ENCODE data around the gene ZNF679. TPM values are rescaled to one million over a fixed set of nuclear protein-coding genes. Genes with fewer than 3 reads are reported as not detected.

The ZNF679 gene
- polyA plus RNA-seq, 3 donors: not detected

GRCh38 chr7:64308016-64308270 is 79.7 kb downstream of the ZNF679 start:
- WGBS (ENCODE audit: insufficient coverage): 100% methylated on average over 2 of the region's 7 CpGs
- DNase-seq: no peak
- TF ChIP-seq, protein P1, sequence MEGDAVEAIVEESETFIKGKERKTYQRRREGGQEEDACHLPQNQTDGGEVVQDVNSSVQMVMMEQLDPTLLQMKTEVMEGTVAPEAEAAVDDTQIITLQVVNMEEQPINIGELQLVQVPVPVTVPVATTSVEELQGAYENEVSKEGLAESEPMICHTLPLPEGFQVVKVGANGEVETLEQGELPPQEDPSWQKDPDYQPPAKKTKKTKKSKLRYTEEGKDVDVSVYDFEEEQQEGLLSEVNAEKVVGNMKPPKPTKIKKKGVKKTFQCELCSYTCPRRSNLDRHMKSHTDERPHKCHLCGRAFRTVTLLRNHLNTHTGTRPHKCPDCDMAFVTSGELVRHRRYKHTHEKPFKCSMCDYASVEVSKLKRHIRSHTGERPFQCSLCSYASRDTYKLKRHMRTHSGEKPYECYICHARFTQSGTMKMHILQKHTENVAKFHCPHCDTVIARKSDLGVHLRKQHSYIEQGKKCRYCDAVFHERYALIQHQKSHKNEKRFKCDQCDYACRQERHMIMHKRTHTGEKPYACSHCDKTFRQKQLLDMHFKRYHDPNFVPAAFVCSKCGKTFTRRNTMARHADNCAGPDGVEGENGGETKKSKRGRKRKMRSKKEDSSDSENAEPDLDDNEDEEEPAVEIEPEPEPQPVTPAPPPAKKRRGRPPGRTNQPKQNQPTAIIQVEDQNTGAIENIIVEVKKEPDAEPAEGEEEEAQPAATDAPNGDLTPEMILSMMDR (IDR thresholded peaks at IDR 0.05): no peak

GRCh38 chr7:64310426-64310825 is 82.2 kb downstream of the ZNF679 start:
- Mint-ChIP-seq H3K9me3 (peaks cover 0 to 3% (median 2%) of the 10 kb centered on the region in 7 donors), H3K27me3 (ENCODE audit: low read depth in 3 of 3) (peaks cover 0 to 3% (median 1%) of the 10 kb centered on the region in 3 donors), H3K4me3 (no peak overlapping the region), H3K27ac (no peak overlapping the region), H3K4me1 (peaks cover 42% of the 10 kb centered on the region), H3K36me3 (no peaks in the 10 kb centered on the region)
- Histone ChIP-seq H3K4me1 (ENCODE audit: control insufficient read depth in 1 of 2, insufficient read depth in 2 of 2, low read length in 2 of 2) (peaks cover 25 to 38% of the 10 kb centered on the region in 2 donors), H3K79me2 (ENCODE audit: insufficient read depth, low read length) (peaks cover 16% of the 10 kb centered on the region), H3K36me3 (replicated peaks in 1 of 2; ENCODE audit: control insufficient read depth in 1 of 2, insufficient read depth in 2 of 2, low read length in 2 of 2) (no peaks in the 10 kb centered on the region), H3K27ac (ENCODE audit: low read depth in 1 of 2, low read length in 2 of 2) (no peak overlapping the region), H2AFZ (ENCODE audit: insufficient read depth, low read depth, low read length, poor library complexity, severe bottlenecking) (no peak overlapping the region), H3K9ac (ENCODE audit: insufficient read depth, low read length, poor library complexity, severe bottlenecking) (no peak overlapping the region), H3K4me2 (replicated peaks; ENCODE audit: extremely low read depth, low read length, poor library complexity, severe bottlenecking) (no peak overlapping the region), H3K4me3 (replicated peaks in 1 of 3; ENCODE audit: low read depth in 2 of 3, low read length in 3 of 3) (no peak overlapping the region), H3K27me3 (ENCODE audit: control insufficient read depth in 2 of 2, insufficient read depth in 2 of 2, low read length in 2 of 2) (no peaks in the 10 kb centered on the region), H4K20me1 (ENCODE audit: insufficient read depth, low read length) (no peaks in the 10 kb centered on the region), H3K9me3 (replicated peaks in 1 of 2; ENCODE audit: control insufficient read depth in 1 of 2, insufficient read depth in 1 of 2, low read length in 2 of 2) (no peaks in the 10 kb centered on the region)
- intact Hi-C loops (cut with micrococcal nuclease): loop anchor here (5.0 to 10.0 kb wide), 5 partner anchors 252 to 594 kb away; partner anchors contain the start of genes ZNF680 (in 2 of the 2), ZNF107 (in 1 of the 2), ZNF138 (in 1 of the 2) and ZNF273 (in 1 of the 2)
- WGBS (ENCODE audit: insufficient coverage): 94% methylated on average over 3 of the region's 3 CpGs
- TF ChIP-seq, protein P1 (IDR thresholded peaks at IDR 0.05): no peak
- no peak for DNase-seq

More at GRCh38 chr7:64308016-64308270, 79.7 kb downstream of the ZNF679 start:
- Histone ChIP-seq H3K27me3 (ENCODE audit: control insufficient read depth in 2 of 2, insufficient read depth in 2 of 2, low read length in 2 of 2) (no peaks in the 10 kb centered on the region), H3K9ac (ENCODE audit: insufficient read depth, low read length, poor library complexity, severe bottlenecking) (peak overlapping the region; percentile 66), H2AFZ (ENCODE audit: insufficient read depth, low read depth, low read length, poor library complexity, severe bottlenecking) (peak overlapping the region; percentile 96), H3K79me2 (ENCODE audit: insufficient read depth, low read length) (no peaks in the 10 kb centered on the region), H3K27ac (ENCODE audit: low read depth in 1 of 2, low read length in 2 of 2) (peak overlapping the region in 1 of 2 donors; percentile 82), H4K20me1 (ENCODE audit: insufficient read depth, low read length) (no peaks in the 10 kb centered on the region), H3K4me3 (replicated peaks in 1 of 3; ENCODE audit: low read depth in 2 of 3, low read length in 3 of 3) (peak overlapping the region in 1 of 3 experiments; percentile 83), H3K36me3 (replicated peaks in 1 of 2; ENCODE audit: control insufficient read depth in 1 of 2, insufficient read depth in 2 of 2, low read length in 2 of 2) (no peaks in the 10 kb centered on the region), H3K4me2 (replicated peaks; ENCODE audit: extremely low read depth, low read length, poor library complexity, severe bottlenecking) (peak overlapping the region; percentile 89), H3K9me3 (replicated peaks in 1 of 2; ENCODE audit: control insufficient read depth in 1 of 2, insufficient read depth in 1 of 2, low read length in 2 of 2) (peaks cover 4 to 6% of the 10 kb centered on the region in 2 donors), H3K4me1 (ENCODE audit: control insufficient read depth in 1 of 2, insufficient read depth in 2 of 2, low read length in 2 of 2) (peaks cover 19 to 31% of the 10 kb centered on the region in 2 donors)
- Mint-ChIP-seq H3K4me3 (peak overlapping the region; percentile 92 to 96), H3K27me3 (ENCODE audit: low read depth in 3 of 3) (peaks cover 0 to 3% (median 1%) of the 10 kb centered on the region in 3 donors), H3K4me1 (peaks cover 39% of the 10 kb centered on the region), H3K9me3 (peaks cover 0 to 18% (median 10%) of the 10 kb centered on the region in 7 donors), H3K27ac (peak overlapping the region in 3 of 7 donors; percentile 78 to 93 (median 92)), H3K36me3 (no peaks in the 10 kb centered on the region)
- intact Hi-C loops (cut with micrococcal nuclease): loop anchor here in 1 of 2 donors (10.0 kb wide), 1 partner anchor 1067 kb away; the partner anchor contains the start of gene ZNF92
